Karpas-422 (cell line): Measurements from ENCODE around the gene JMJD1C. TPM values are rescaled to one million over a fixed set of nuclear protein-coding genes. Genes with fewer than 3 reads are reported as not detected.
"Not testable (repeated sequence)": the region's sequence is repeated elsewhere in the genome, so short reads cannot be mapped to it uniquely, and the experiment has no call there.

ENCODE experiments used
- DNase-seq: peaks from one replicate; pipeline ENCODE4 v3.0.0-alpha.2; 2015
- H2AFZ ChIP-seq: fragments of 200-600 bp; sonication (generic); 2 replicates; pipeline ENCODE4 v1.6.1; 2014; ENCODE audit warnings: antibody characterized with exemption, low read length, mixed read lengths
- H3K27ac ChIP-seq: fragments of 200-600 bp; sonication (generic); 2 replicates; pipeline ENCODE4 v1.5.1; 2014; ENCODE audit warnings: mild to moderate bottlenecking, low read length, moderate library complexity
- H3K27me3 ChIP-seq: fragments of 200-600 bp; sonication (generic); 2 replicates; pipeline ENCODE4 v1.6.1; 2014; ENCODE audit warnings: low read length, mixed read lengths
- H3K36me3 ChIP-seq: fragments of 200-600 bp; sonication (generic); 2 replicates; pipeline ENCODE4 v1.6.1; 2014; ENCODE audit warnings: low read length, mixed read lengths; ENCODE audit not compliant: insufficient read depth
- H3K4me1 ChIP-seq: fragments of 200-600 bp; sonication (generic); 2 replicates; pipeline ENCODE4 v1.6.1; 2014; ENCODE audit warnings: mild to moderate bottlenecking, low read length, mixed read lengths
- H3K4me2 ChIP-seq: fragments of 200-600 bp; sonication (generic); 2 replicates; pipeline ENCODE4 v1.6.1; 2014; ENCODE audit warnings: low read length, low read depth, mild to moderate bottlenecking; ENCODE audit not compliant: poor library complexity, severe bottlenecking
- H3K4me3 ChIP-seq: fragments of 200-600 bp; sonication (generic); 2 replicates; pipeline ENCODE4 v1.5.1; 2014; ENCODE audit warnings: mild to moderate bottlenecking, antibody characterized with exemption, low read length, mixed read lengths
- H3K79me2 ChIP-seq: fragments of 200-600 bp; sonication (generic); 2 replicates; pipeline ENCODE4 v1.6.1; 2014; ENCODE audit warnings: mild to moderate bottlenecking, low read length, mixed read lengths
- H3K9ac ChIP-seq: fragments of 200-600 bp; sonication (generic); 2 replicates; pipeline ENCODE4 v1.6.0; 2014; ENCODE audit warnings: low read length
- H3K9me2 ChIP-seq: fragments of 200-600 bp; sonication (generic), shearing (Covaris generic); replicated peaks from 2 replicates; pipeline ENCODE4 v1.6.0; 2014; ENCODE audit warnings: mild to moderate bottlenecking, low read length, moderate library complexity; ENCODE audit not compliant: insufficient read depth
- H3K9me3 ChIP-seq: fragments of 300-700, 200-600 bp; sonication (generic); 2 replicates; pipeline ENCODE4 v1.6.1; 2014; ENCODE audit warnings: low read length, mixed read lengths
- H4K20me1 ChIP-seq: fragments of 200-600 bp; sonication (generic); 2 replicates; pipeline ENCODE4 v1.6.1; 2014; ENCODE audit warnings: mild to moderate bottlenecking, antibody characterized with exemption, low read length, low read depth; ENCODE audit not compliant: insufficient read depth
- total RNA-seq: library from RNA; depleted of rRNA; stranded (reverse); fragments of >200 nt; shearing (Covaris generic); gene quantifications from 2 replicates; pipeline ENCODE4 v1.2.3, GENCODE V29; 2014; ENCODE audit warnings: low replicate concordance

The JMJD1C gene
- total RNA-seq, 1 experiment from 2014 or later: 141 TPM

GRCh38 chr10:63502832-63503231, 37.1 kb upstream of the JMJD1C start:
- no peak overlapping the region for H3K4me3 ChIP-seq
- no peaks in the 10 kb centered on the region for H3K9me2 ChIP-seq
- no peaks in the 10 kb centered on the region for H3K27me3 ChIP-seq
- no peaks in the 10 kb centered on the region for H3K79me2 ChIP-seq
- no peak overlapping the region for H2AFZ ChIP-seq
- H3K4me2 ChIP-seq: no peak overlapping the region
- peaks cover 3% of the 10 kb centered on the region; the same call in 1 of the 2 replicates for H3K4me1 ChIP-seq
- H4K20me1 ChIP-seq: peaks cover 2% of the 10 kb centered on the region; the same call in 1 of the 2 replicates
- no peaks in the 10 kb centered on the region for H3K36me3 ChIP-seq
- H3K27ac ChIP-seq: no peak overlapping the region
- H3K9me3 ChIP-seq: no peaks in the 10 kb centered on the region
- no peak for DNase-seq
- H3K9ac ChIP-seq: no peak overlapping the region

GRCh38 chr10:63501954-63502353, 36.2 kb upstream of the JMJD1C start:
- Histone ChIP-seq H2AFZ (no peak overlapping the region), H3K9ac (no peak overlapping the region), H3K79me2 (no peaks in the 10 kb centered on the region), H3K9me3 (no peaks in the 10 kb centered on the region), H4K20me1 (peaks cover 4% of the 10 kb centered on the region; the same call in 1 of the 2 replicates), H3K4me2 (no peak overlapping the region), H3K27me3 (no peaks in the 10 kb centered on the region), H3K4me1 (peaks cover 8% of the 10 kb centered on the region; the same call in 1 of the 2 replicates), H3K4me3 (no peak overlapping the region), H3K9me2 (no peaks in the 10 kb centered on the region), H3K27ac (no peak overlapping the region), H3K36me3 (no peaks in the 10 kb centered on the region)
- DNase-seq: no peak

- H2AFZ ChIP-seq, H3K36me3 ChIP-seq: not testable (repeated sequence)
Observed at GRCh38 chr10:63500551-63500950, 34.8 kb upstream of the JMJD1C start.

GRCh38 chr10:63498665-63499064, 32.9 kb upstream of the JMJD1C start:
- Histone ChIP-seq H3K27ac (no peak overlapping the region), H3K27me3 (no peaks in the 10 kb centered on the region), H3K9ac (no peak overlapping the region), H3K9me2 (no peaks in the 10 kb centered on the region), H3K4me3 (no peak overlapping the region), H3K4me2 (no peak overlapping the region), H3K36me3 (no peaks in the 10 kb centered on the region), H3K9me3 (no peaks in the 10 kb centered on the region), H4K20me1 (peaks cover 14% of the 10 kb centered on the region), H2AFZ (no peak overlapping the region), H3K4me1 (peaks cover 8% of the 10 kb centered on the region; the same call in 1 of the 2 replicates), H3K79me2 (no peaks in the 10 kb centered on the region)
- no peak for DNase-seq

More at GRCh38 chr10:63500551-63500950, 34.8 kb upstream of the JMJD1C start:
- H3K4me2 ChIP-seq, H3K9me2 ChIP-seq, H3K4me1 ChIP-seq, H3K4me3 ChIP-seq, H3K9ac ChIP-seq, H3K9me3 ChIP-seq, H3K27ac ChIP-seq, DNase-seq, H3K27me3 ChIP-seq, H4K20me1 ChIP-seq, H3K79me2 ChIP-seq: not testable (repeated sequence)

GRCh38 chr10:63497321-63497720, 31.5 kb upstream of the JMJD1C start:
- no peak overlapping the region for H3K9ac ChIP-seq
- no peaks in the 10 kb centered on the region for H3K9me2 ChIP-seq
- H3K4me3 ChIP-seq: no peak overlapping the region
- H3K27ac ChIP-seq: no peak overlapping the region
- H3K4me1 ChIP-seq: peaks cover 8% of the 10 kb centered on the region; the same call in 1 of the 2 replicates
- H3K79me2 ChIP-seq: no peaks in the 10 kb centered on the region
- H3K4me2 ChIP-seq: no peak overlapping the region
- H4K20me1 ChIP-seq: peaks cover 14% of the 10 kb centered on the region
- no peaks in the 10 kb centered on the region for H3K9me3 ChIP-seq
- H3K36me3 ChIP-seq: no peaks in the 10 kb centered on the region
- no peak for DNase-seq
- H2AFZ ChIP-seq: no peak overlapping the region
- no peaks in the 10 kb centered on the region for H3K27me3 ChIP-seq

- Histone ChIP-seq H3K9ac (no peak overlapping the region), H3K4me3 (no peak overlapping the region), H3K9me2 (no peaks in the 10 kb centered on the region), H3K4me1 (peaks cover 8% of the 10 kb centered on the region; the same call in 1 of the 2 replicates), H2AFZ (no peak overlapping the region), H3K4me2 (no peak overlapping the region), H4K20me1 (peaks cover 14% of the 10 kb centered on the region), H3K79me2 (no peaks in the 10 kb centered on the region), H3K27me3 (no peaks in the 10 kb centered on the region), H3K27ac (no peak overlapping the region), H3K9me3 (no peaks in the 10 kb centered on the region), H3K36me3 (no peaks in the 10 kb centered on the region)
- no peak for DNase-seq
Observed at GRCh38 chr10:63496561-63496960, 30.8 kb upstream of the JMJD1C start.

GRCh38 chr10:63494951-63495350, 29.2 kb upstream of the JMJD1C start:
- no peak overlapping the region for H3K9ac ChIP-seq
- peaks cover 8% of the 10 kb centered on the region; the same call in 1 of the 2 replicates for H3K4me1 ChIP-seq
- H3K36me3 ChIP-seq: no peaks in the 10 kb centered on the region
- no peak for DNase-seq
- no peaks in the 10 kb centered on the region for H3K79me2 ChIP-seq
- H3K27ac ChIP-seq: no peak overlapping the region
- no peaks in the 10 kb centered on the region for H3K9me2 ChIP-seq
- no peak overlapping the region for H2AFZ ChIP-seq
- H3K9me3 ChIP-seq: no peaks in the 10 kb centered on the region
- H3K4me2 ChIP-seq: no peak overlapping the region
- no peaks in the 10 kb centered on the region for H3K27me3 ChIP-seq
- no peak overlapping the region for H3K4me3 ChIP-seq
- peaks cover 14% of the 10 kb centered on the region for H4K20me1 ChIP-seq

GRCh38 chr10:63493004-63493403, 27.2 kb upstream of the JMJD1C start:
- no peak overlapping the region for H2AFZ ChIP-seq
- no peak overlapping the region for H3K4me3 ChIP-seq
- no peaks in the 10 kb centered on the region for H3K36me3 ChIP-seq
- no peak overlapping the region for H3K9ac ChIP-seq
- peaks cover 7% of the 10 kb centered on the region; the same call in 1 of the 2 replicates for H3K4me1 ChIP-seq
- H3K79me2 ChIP-seq: no peaks in the 10 kb centered on the region
- H3K27ac ChIP-seq: no peak overlapping the region
- no peaks in the 10 kb centered on the region for H3K9me2 ChIP-seq
- no peak for DNase-seq
- H4K20me1 ChIP-seq: peaks cover 14% of the 10 kb centered on the region
- H3K9me3 ChIP-seq: no peaks in the 10 kb centered on the region
- H3K27me3 ChIP-seq: no peaks in the 10 kb centered on the region
- H3K4me2 ChIP-seq: no peak overlapping the region

GRCh38 chr10:63492317-63492690, 26.5 kb upstream of the JMJD1C start:
- H3K27me3 ChIP-seq, DNase-seq, H3K9me3 ChIP-seq, H3K4me2 ChIP-seq, H3K36me3 ChIP-seq, H3K4me3 ChIP-seq, H3K9me2 ChIP-seq, H2AFZ ChIP-seq, H3K79me2 ChIP-seq, H3K4me1 ChIP-seq, H3K27ac ChIP-seq, H3K9ac ChIP-seq: not testable (repeated sequence)
- H4K20me1 ChIP-seq: peaks cover 10% of the 10 kb centered on the region
